K562 (cell line): ENCODE measurements around the gene EFNA1. TPM values are rescaled to one million over a fixed set of nuclear protein-coding genes. Genes with fewer than 3 reads are reported as not detected.
"Not testable (repeated sequence)": the region's sequence is repeated elsewhere in the genome, so short reads cannot be mapped to it uniquely, and the experiment has no call there.

Source experiments
- ATAC-seq: fragments of 200-7000 bp; cut with Tn5 transposase; 3 replicates; pipeline ENCODE4 v1.9.1; 2020; ENCODE audit warnings: moderate library complexity
- BruUV-seq: library from RNA; stranded (reverse); fragments of 400-500 nt; replicated peaks from 2 replicates; lab custom pipeline; 2021; lab: Mats Ljungman, UMichigan
- CTCF ChIA-PET: fragments of 300-600 bp; formaldehyde crosslinking; extraction: SDS; loops from one replicate; lab custom pipeline; 2021; ENCODE audit warnings: low intra/inter-chr PET ratio; lab: Yijun Ruan, JAX
- POLR2A ChIA-PET: fragments of 300-600, 350-650 bp; sonication (Branson Sonifier 250); formaldehyde crosslinking; extraction: SDS; loops from one replicate; lab custom pipeline; 2021; ENCODE audit warnings: antibody characterized with exemption, inconsistent platforms; lab: Yijun Ruan, JAX
- DNase-seq, 4 experiments: peaks; one replicate each; pipeline versions ENCODE4 v3.0.0 to v3.0.0-alpha.2; 2011 to 2018; ENCODE audit warnings: low spot score in 3 of 4, mixed read lengths in 3 of 4; ENCODE audit errors: extremely low read depth in 1 of 4
- FAIRE-seq: peaks from 2 replicates; lab custom pipeline; 2011; peaks lifted over from hg19 to GRCh38; lab: Jason Lieb, UNC
- H2AFZ ChIP-seq: 2 replicates; pipeline ENCODE4 v1.6.0; 2011; ENCODE audit warnings: low read depth, low read length, control low read depth, inconsistent platforms
- H3K27ac ChIP-seq: fragments of 200-600 bp; 3 replicates; pipeline ENCODE4 v1.8.0; 2011; ENCODE audit warnings: low read depth, mild to moderate bottlenecking, control low read depth, inconsistent platforms, low read length, moderate library complexity, mixed read lengths; ENCODE audit errors: extremely low read depth
- H3K27me3 ChIP-seq, 2 experiments: fragments of 300-600 bp in 1 of 2; 2 replicates in 1 of 2; 3 replicates in 1 of 2; pipeline versions ENCODE4 v1.6.0 to v1.8.0; 2011; ENCODE audit warnings: inconsistent platforms in 2 of 2, low read length in 2 of 2, mild to moderate bottlenecking in 1 of 2, mixed read lengths in 1 of 2, moderate library complexity in 1 of 2; ENCODE audit not compliant: control insufficient read depth in 2 of 2, insufficient read depth in 2 of 2
- H3K36me3 ChIP-seq: fragments of 300-600 bp; 3 replicates; pipeline ENCODE4 v1.8.0; 2011; ENCODE audit warnings: mild to moderate bottlenecking, low read length, inconsistent platforms; ENCODE audit not compliant: control insufficient read depth, insufficient read depth
- H3K4me1 ChIP-seq, 2 experiments: fragments of 200-600 bp in 1 of 2; replicated peaks in 1 of 2; 2 replicates in 1 of 2; 3 replicates in 1 of 2; pipeline versions ENCODE4 v1.5.1 to v1.8.0; 2011; ENCODE audit warnings: inconsistent platforms in 2 of 2, low read length in 2 of 2, mild to moderate bottlenecking in 1 of 2, mixed read lengths in 1 of 2, moderate library complexity in 1 of 2; ENCODE audit not compliant: control insufficient read depth in 2 of 2, insufficient read depth in 2 of 2
- H3K4me2 ChIP-seq: 2 replicates; pipeline ENCODE4 v1.6.1; 2011; ENCODE audit warnings: low read length, control low read depth, inconsistent platforms, mixed read lengths; ENCODE audit not compliant: insufficient read depth
- H3K4me3 ChIP-seq: fragments of 200-600 bp; sonication (generic), shearing (Covaris generic); 2 replicates; pipeline ENCODE4 v1.5.1; 2016; ENCODE audit warnings: control low read depth, inconsistent platforms
- H3K79me2 ChIP-seq: fragments of 200-600 bp; 3 replicates; pipeline ENCODE4 v1.8.0; 2011; ENCODE audit warnings: low read length, inconsistent platforms; ENCODE audit not compliant: control insufficient read depth, insufficient read depth
- H3K9ac ChIP-seq, 2 experiments: 2 replicates each; pipeline versions ENCODE4 v1.6.0 to v1.6.1; 2011; ENCODE audit warnings: low read depth in 2 of 2, low read length in 2 of 2, control low read depth in 1 of 2, inconsistent platforms in 1 of 2, mild to moderate bottlenecking in 1 of 2, mixed read lengths in 1 of 2; ENCODE audit not compliant: insufficient read depth in 1 of 2
- H3K9me1 ChIP-seq: one replicate; pipeline ENCODE4 v1.6.0; 2011; ENCODE audit warnings: inconsistent platforms, mild to moderate bottlenecking, low read length, moderate library complexity; ENCODE audit not compliant: control insufficient read depth, insufficient read depth
- H3K9me3 ChIP-seq: replicated peaks from 2 replicates; pipeline ENCODE4 v1.5.1; 2011; ENCODE audit warnings: low read depth, low read length, inconsistent platforms; ENCODE audit not compliant: control insufficient read depth, insufficient read depth
- H4K20me1 ChIP-seq: replicated peaks from 2 replicates; pipeline ENCODE4 v1.6.1; 2011; ENCODE audit warnings: low read length, inconsistent platforms, mixed read lengths; ENCODE audit not compliant: control insufficient read depth, insufficient read depth
- ARNT ChIP-seq, 2 experiments: fragments of 450-650 bp; IDR thresholded peaks; 2 replicates each; pipeline ENCODE4 v1.6.1; 2016; ENCODE audit warnings: mild to moderate bottlenecking in 1 of 2
- CEBPB ChIP-seq: fragments of 450-650 bp; IDR thresholded peaks from 2 replicates; pipeline ENCODE4 v1.6.1; 2016; ENCODE audit warnings: missing genetic modification characterization, missing compliant biosample characterization
- KDM5B ChIP-seq: fragments of 200-600 bp; sonication (generic); IDR thresholded peaks from 2 replicates; pipeline ENCODE4 v1.6.1; 2012; ENCODE audit warnings: low read depth, mild to moderate bottlenecking, moderate library complexity, low read length, control low read depth, inconsistent platforms; ENCODE audit not compliant: insufficient replicate concordance
- REST ChIP-seq, 2 experiments: fragments of 450-650 bp; formaldehyde crosslinking in 1 of 2; IDR thresholded peaks; 2 replicates each; pipeline versions ENCODE4 v1.4.0 to v1.6.1; 2014 to 2020; ENCODE audit warnings: mild to moderate bottlenecking in 2 of 2, borderline replicate concordance in 1 of 2, low read depth in 1 of 2
- SMARCA4 ChIP-seq: fragments of 450-650 bp; IDR thresholded peaks from 2 replicates; pipeline ENCODE4 v1.6.1; 2016
- WGBS: fragments of 100-300 bp; shearing (Covaris generic); methylation state at CpG from one replicate; pipeline ENCODE4 v1.1.6; 2016; ENCODE audit warnings: low coverage, mixed read lengths; ENCODE audit not compliant: insufficient coverage; ENCODE audit errors: missing lambda C conversion rate; 5-methylcytosine and 5-hydroxymethylcytosine counted together
- in situ Hi-C: fragments of 300-500 bp; cut with MboI; formaldehyde crosslinking; loops from 4 replicates; pipeline ENCODE4 v1.15.0; 2018; ENCODE audit warnings: inconsistent platforms, mixed read lengths
- intact Hi-C: fragments of 100-400 bp; cut with micrococcal nuclease; formaldehyde crosslinking; loops from 2 replicates; pipeline ENCODE4 v1.14.2; 2022
- polyA plus RNA-seq, 8 experiments: library from polyadenylated mRNA; depleted of rRNA in 4 of 8; stranded (reverse) in 5 of 8; unstranded in 3 of 8; fragments of >200 nt; fragmentation: Nextera tagmentation in 2 of 8; fragmentation: Illumina TruSeq in 1 of 8; extraction: Ambion mirVana in 2 of 8; extraction: Trizol in 1 of 8; gene quantifications; 2 replicates each; pipeline versions ENCODE4 v1.2.1 to v1.2.3, GENCODE V29; 2011 to 2014; ENCODE audit warnings: inconsistent platforms in 1 of 8, missing spikeins in 1 of 8
- total RNA-seq, 7 experiments: library from RNA; depleted of rRNA in 6 of 7; stranded (reverse); fragments of >200 nt in 6 of 7; fragmentation: Illumina TruSeq in 2 of 7; extraction: Trizol in 2 of 7; gene quantifications; 2 replicates each; pipeline versions ENCODE4 v1.2.1 to v1.2.3, GENCODE V29; 2011 to 2021; ENCODE audit warnings: low replicate concordance in 1 of 7

The EFNA1 gene
- total and polyA plus RNA-seq, 9 of the 15 experiments (the other 6 are each of a cell fraction or from before 2014, with no cell fraction given): 2.1 to 9.3 (median 3.0) TPM

DNA sequence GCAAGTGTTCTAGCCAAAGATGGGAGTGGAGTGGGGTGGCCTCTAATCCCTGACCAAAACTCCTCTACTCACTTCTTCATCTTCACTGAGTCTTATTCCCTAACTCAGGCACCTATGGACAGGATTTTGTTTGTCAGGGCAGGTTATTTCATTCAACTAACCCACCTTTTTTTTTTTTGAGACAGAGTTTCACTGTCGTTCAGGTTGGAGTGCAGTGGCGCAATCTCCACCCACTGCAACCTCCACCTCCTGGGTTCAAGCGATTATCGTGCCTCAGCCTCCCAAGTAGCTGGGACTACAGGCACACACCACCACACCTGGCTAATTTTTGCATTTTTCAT is 40.4 kb downstream of the EFNA1 start:
- FAIRE-seq; ATAC-seq; H3K9me3 ChIP-seq; H3K27me3 ChIP-seq; H3K4me3 ChIP-seq; H3K4me2 ChIP-seq; H2AFZ ChIP-seq; H4K20me1 ChIP-seq; DNase-seq; BruUV-seq; H3K27ac ChIP-seq; H3K9me1 ChIP-seq; H3K9ac ChIP-seq; TF ChIP-seq REST (IDR thresholded peaks at IDR 0.05; ENCODE audit: borderline replicate concordance): not testable (repeated sequence)
- in situ Hi-C loops (loop anchor here (5.0 kb wide), 1 partner anchor 76 kb away; no protein-coding TSS in a partner anchor), intact Hi-C loops (loop anchor here (5.0 kb wide), 1 partner anchor 56 kb away; no protein-coding TSS in a partner anchor)
- 36% methylated on average over 4 of the region's 4 CpGs for WGBS
- H3K4me1 ChIP-seq: peaks cover 10 to 17% of the 10 kb centered on the region in 2 experiments; a peak in 4 of 5 replicates
- H3K79me2 ChIP-seq: peaks cover 15% of the 10 kb centered on the region
- ChIA-PET POLR2A (interaction anchor here (0.8 to 1.4 kb wide), 6 partner anchors 11 to 105 kb away, joined by 3 to 9 read pairs (median 4); no protein-coding TSS in a partner anchor), CTCF (interaction anchor here (0.7 to 4.4 kb wide), 6 partner anchors 47 to 83 kb away, joined by 3 to 59 read pairs (median 18); no protein-coding TSS in a partner anchor)
- H3K36me3 ChIP-seq: peaks cover 35% of the 10 kb centered on the region
- TF ChIP-seq REST (CRISPR knock-in tag; IDR thresholded peaks at IDR 0.05; ENCODE audit: low read depth): 0 out of 2 replicates have a peak, but pooled peaks have one; percentile 5
- TF ChIP-seq ARNT (IDR thresholded peaks at IDR 0.05): 0 out of 4 replicates have a peak, but pooled peaks of 1 of the 2 experiments have one; percentile 20
- TF ChIP-seq KDM5B: peak; percentile 9
- peak; percentile 74 for TF ChIP-seq CEBPB (tag)
- TF ChIP-seq SMARCA4: 0 out of 2 replicates have a peak, but pooled peaks have one; percentile 2
